ENCODE data around the gene ING3.
"Not testable (repeated sequence)": the region's sequence is repeated elsewhere in the genome, so short reads cannot be mapped to it uniquely, and the experiment has no call there.

ING3 gene

GRCh38 chr7:120949393-120949911, 1.1 kb upstream of the ING3 start:
- DNase-seq: no peak

- no peak for DNase-seq
Measured at GRCh38 chr7:120949998-120950538, 509 bp upstream of the ING3 start.

DNA sequence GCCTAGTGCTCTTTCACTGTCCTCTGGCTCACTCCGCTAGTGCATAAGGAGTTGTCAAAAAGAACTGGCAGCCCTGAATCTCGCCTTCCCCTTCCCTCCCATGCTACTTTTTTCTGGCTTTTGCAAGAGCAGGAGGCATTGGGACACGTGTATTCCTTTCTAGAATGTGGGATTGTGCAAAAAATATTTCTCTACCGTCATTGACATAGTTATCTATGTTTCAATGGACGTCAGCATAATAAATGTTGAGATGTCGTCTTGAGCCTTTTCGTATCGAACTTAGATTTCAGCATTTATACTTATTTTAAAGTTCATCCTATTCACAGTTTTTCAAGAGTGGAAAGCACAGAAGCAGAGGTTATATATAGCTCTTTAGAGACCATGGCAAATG, 727 bp downstream of the ING3 start:
- no peak for DNase-seq

GRCh38 chr7:120951826-120952225, 1.2 kb downstream of the ING3 start:
- no peak for DNase-seq

- no peak for DNase-seq
Measured at GRCh38 chr7:120955577-120956149, 5.1 kb downstream of the ING3 start.

GRCh38 chr7:120959929-120960484, 9.4 kb downstream of the ING3 start:
- DNase-seq: no peak

GRCh38 chr7:120960714-120961113, 10.1 kb downstream of the ING3 start:
- no peak for DNase-seq

DNA sequence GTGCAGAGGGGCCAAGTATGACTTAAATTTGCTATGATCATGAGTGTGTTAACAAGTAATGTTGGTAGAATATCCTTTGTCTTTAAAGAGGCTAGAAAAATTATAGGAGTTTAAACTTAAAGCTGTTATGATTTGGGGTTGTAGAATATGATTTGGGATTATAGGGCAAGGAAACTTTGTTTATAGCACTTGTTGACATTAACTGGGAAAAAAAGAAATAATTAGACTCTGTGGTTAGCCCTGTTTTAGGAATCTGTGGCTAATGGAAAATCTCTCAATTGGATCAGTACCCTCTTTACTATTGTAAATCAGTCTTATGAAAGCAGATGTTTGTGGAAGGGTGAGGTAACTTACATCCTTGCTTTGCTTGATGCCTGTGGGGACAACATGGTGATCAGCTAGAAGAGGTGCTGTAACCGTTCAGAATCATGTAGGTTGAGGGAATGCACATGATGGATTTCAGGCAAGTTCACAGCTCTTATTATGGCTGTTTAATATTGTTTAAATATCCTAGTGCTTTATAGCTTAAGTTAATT, 11.1 kb downstream of the ING3 start:
- no peak for DNase-seq

DNA sequence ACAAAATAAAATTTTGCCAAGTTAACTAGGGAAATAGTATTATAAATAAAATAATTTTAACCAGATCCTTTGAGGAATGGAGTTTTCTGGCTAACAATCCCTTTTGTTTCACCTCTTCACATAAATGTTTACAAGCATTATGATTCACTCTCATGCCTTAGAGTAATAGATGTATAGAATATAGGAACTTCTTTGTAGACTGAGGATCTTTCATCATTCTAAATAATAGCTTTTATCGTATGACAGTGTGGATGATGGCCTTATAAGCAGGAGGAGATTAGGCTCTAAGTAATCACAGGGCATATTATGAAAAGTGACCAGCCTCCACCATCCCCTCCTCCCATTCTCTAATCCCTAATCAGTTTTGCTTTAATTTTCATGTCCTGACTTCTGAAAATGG, 13.5 kb downstream of the ING3 start:
- DNase-seq: no peak

- DNase-seq: no peak
Measured at GRCh38 chr7:120966961-120967360, 16.4 kb downstream of the ING3 start.

GRCh38 chr7:120973849-120974248, 23.3 kb downstream of the ING3 start:
- no peak for DNase-seq

- no peak for DNase-seq
Measured at GRCh38 chr7:120979765-120980499, 29.4 kb downstream of the ING3 start.

GRCh38 chr7:120981117-120981516, 30.5 kb downstream of the ING3 start:
- DNase-seq: no peak

DNA sequence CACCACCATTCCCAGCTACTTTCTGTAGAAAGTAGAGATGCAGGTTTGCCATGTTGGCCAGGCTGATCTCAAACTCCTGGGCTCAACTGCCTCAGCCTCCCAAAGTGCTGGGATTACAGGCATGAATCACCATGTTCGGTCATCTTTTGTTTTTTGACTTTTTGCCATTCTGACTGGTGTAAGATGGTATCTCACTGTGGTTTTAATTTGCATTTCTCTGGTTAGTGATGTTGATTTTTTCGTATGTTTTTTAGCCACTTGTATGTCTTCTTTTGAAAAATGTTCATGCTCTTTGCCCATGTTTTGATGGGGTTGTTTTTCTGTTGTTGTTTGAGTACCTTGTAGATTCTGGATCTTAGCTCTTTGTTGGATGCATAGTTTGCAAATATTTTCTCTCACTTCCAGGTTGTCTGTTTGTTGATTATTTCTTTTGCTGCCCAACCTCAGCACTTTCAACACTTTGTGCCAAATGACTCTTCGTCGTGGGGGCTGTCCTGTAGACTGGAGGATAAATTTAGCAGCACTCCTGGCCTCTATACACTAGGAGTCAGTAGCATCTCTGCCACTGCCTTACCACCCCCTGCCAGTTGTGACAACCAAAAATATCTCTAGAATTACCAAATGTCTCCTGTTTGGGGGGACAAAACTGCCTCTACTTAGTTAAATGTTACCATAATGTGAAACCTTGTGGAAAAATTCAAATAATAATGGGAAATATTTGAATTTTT, 31.5 kb downstream of the ING3 start:
- no peak for DNase-seq

- not testable (repeated sequence) for DNase-seq
Measured at GRCh38 chr7:120983592-120983991, 33.0 kb downstream of the ING3 start.

GRCh38 chr7:120984406-120984805, 33.8 kb downstream of the ING3 start:
- no peak for DNase-seq

- no peak for DNase-seq
Measured at GRCh38 chr7:120985130-120985758, 34.7 kb downstream of the ING3 start.

GRCh38 chr7:120985839-120986238, 35.3 kb downstream of the ING3 start:
- no peak for DNase-seq

GRCh38 chr7:120986650-120987049, 36.1 kb downstream of the ING3 start:
- no peak for DNase-seq

GRCh38 chr7:120987280-120987679, 36.7 kb downstream of the ING3 start:
- DNase-seq: no peak

DNA sequence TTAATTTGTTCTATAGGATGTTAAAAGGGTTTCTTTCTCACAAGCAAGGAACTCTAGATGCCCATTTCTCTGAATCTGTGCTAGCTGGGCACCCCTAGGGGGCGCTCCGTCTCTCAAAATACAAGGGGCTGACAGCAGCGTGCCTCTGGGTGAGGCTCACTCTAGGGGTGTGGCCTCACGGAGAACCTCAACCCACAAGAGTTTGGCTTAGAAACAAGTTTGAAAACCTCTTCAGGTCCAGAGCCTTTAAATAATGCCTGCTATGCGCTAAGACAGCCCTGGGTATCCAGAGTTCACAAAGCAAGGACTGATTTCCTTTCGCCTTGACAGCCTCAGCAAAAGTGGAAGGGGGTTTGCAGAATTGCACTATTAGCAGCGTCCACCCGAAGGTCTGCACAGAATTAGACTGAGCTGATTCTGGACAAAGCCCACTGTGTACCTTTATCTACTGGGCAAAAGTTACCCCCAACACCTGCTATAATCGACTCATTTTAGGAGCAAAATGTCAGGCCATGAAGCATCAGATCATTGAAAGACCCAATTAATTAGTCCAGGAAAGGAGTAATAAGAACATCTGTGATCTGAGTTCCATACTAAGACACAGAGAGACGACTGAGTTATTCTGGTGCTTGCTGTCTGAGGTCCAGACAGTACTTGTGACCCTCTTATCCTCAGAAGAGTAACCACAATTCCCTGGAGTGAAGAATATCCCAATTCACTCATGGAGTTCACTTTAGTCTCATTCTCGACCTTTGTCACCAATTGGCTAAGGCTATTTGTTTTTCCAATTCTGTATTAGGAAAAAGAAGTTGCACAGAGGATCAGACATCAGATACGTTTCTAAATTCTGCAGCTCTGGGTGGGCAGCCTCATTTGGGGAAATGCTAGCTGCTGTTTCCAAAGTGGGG, 37.4 kb downstream of the ING3 start:
- DNase-seq: peak; percentile 73
